ENCODE results near the gene DUS2.

DUS2 gene

GRCh38 chr16:68128577-68129305 lies 105.7 kb downstream of the DUS2 start:
- no peak for DNase-seq (ENCODE audit: low spot score)
